Thoracic aorta (tissue), 2 donors: Measurements from ENCODE around the gene RUNX2. TPM values are rescaled to one million over a fixed set of nuclear protein-coding genes. Genes with fewer than 3 reads are reported as not detected.

Experiments
- ATAC-seq: fragments of 150-250 bp; one replicate; pipeline ENCODE4 v1.8.0; 2017; ENCODE audit warnings: low read depth; ENCODE audit not compliant: insufficient number of reproducible peaks, low FRiP score
- DNase-seq: peaks from one replicate; pipeline ENCODE4 v3.0.0-alpha.2; 2020; ENCODE audit warnings: low spot score
- H3K27ac ChIP-seq, 2 donors: fragments of 200-600 bp; sonication (generic); 1 replicate in 1 of 2; 2 replicates in 1 of 2; pipeline ENCODE4 v1.5.1; 2016; ENCODE audit warnings: mild to moderate bottlenecking in 2 of 2, moderate library complexity in 2 of 2
- H3K27me3 ChIP-seq: fragments of 200-600 bp; sonication (generic); replicated peaks from 2 replicates; pipeline ENCODE4 v1.6.0; 2016; ENCODE audit warnings: mild to moderate bottlenecking; ENCODE audit not compliant: insufficient read depth
- H3K36me3 ChIP-seq: fragments of 200-600 bp; sonication (generic); one replicate; pipeline ENCODE4 v1.5.1; 2016
- H3K4me1 ChIP-seq, 2 donors: fragments of 200-600 bp; sonication (generic); 1 replicate in 1 of 2; 2 replicates in 1 of 2; pipeline versions ENCODE4 v1.5.1 to v1.6.0; 2016; ENCODE audit warnings: low read depth in 2 of 2, mild to moderate bottlenecking in 1 of 2; ENCODE audit not compliant: control insufficient read depth in 1 of 2
- H3K4me3 ChIP-seq: fragments of 200-600 bp; sonication (generic); 2 replicates; pipeline ENCODE4 v1.5.1; 2016; ENCODE audit warnings: mild to moderate bottlenecking
- H3K9me3 ChIP-seq: fragments of 200-600 bp; sonication (generic); 2 replicates; pipeline ENCODE4 v1.5.1; 2016
- total RNA-seq, 2 donors: library from RNA; depleted of rRNA; stranded (reverse); fragments of >200 nt; gene quantifications; one replicate each; pipeline versions ENCODE4 v1.1.0 to v1.2.3, GENCODE V29; 2016
- TF ChIP-seq, protein P1 (sequence below): fragments of 200-600 bp; sonication (generic); IDR thresholded peaks from one replicate; pipeline ENCODE4 v1.5.1; 2019; ENCODE audit warnings: antibody characterized with exemption

The RUNX2 gene
- total RNA-seq, 2 donors from 2014 or later = 3.2 to 7.9 TPM

DNA sequence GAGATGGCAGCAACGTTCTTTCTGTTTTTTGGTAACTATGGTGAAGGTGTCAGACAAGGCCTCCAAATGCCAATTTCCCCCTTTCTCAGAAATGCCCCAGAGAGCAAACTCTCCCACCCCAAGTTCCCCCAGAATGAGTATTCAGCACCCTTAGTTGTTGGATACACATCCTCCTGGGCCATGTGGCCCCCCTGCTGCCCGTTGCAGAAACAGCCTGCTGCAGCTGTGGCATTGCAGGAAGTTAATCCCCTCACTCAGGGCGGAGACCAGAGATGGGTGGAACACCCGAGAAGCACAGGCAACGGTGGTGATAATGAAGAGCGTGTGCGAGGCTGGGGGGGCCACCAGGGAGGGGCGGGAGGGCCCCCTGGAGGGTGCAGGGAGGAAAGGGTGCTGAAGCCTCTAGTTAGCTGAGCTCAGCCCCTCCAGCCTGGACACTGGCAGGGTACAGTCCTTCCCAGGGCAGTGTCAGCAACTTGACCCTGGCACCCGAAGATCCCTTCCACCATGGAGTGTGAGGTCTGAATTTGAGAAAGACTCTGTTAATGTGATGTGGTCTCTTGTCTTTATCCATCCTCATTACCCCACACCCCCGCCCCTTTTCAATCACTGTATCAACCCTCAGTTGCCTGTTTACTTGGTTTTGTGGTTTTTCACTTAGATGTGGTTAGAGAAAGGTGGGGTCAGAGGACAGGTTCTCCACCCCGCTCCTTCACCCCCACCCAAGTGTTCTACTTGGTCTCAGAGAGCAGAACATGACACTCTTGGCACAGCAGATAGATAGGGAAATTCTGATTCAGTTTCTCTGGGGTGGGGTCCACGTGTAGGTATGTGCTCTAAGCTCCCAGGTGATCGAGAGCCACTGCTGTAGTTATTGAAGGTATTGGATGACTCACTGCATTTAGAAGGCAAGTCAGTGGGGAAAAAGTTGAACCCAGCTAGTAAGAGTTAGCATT lies 258.4 kb downstream of the RUNX2 start:
- ATAC-seq (no peak), DNase-seq (no peak)
- Histone ChIP-seq H3K4me3 (no peak overlapping the region), H3K4me1 (no peaks in the 10 kb centered on the region), H3K36me3 (no peaks in the 10 kb centered on the region), H3K9me3 (no peaks in the 10 kb centered on the region), H3K27ac (no peak overlapping the region), H3K27me3 (no peaks in the 10 kb centered on the region)
- TF ChIP-seq, protein P1, sequence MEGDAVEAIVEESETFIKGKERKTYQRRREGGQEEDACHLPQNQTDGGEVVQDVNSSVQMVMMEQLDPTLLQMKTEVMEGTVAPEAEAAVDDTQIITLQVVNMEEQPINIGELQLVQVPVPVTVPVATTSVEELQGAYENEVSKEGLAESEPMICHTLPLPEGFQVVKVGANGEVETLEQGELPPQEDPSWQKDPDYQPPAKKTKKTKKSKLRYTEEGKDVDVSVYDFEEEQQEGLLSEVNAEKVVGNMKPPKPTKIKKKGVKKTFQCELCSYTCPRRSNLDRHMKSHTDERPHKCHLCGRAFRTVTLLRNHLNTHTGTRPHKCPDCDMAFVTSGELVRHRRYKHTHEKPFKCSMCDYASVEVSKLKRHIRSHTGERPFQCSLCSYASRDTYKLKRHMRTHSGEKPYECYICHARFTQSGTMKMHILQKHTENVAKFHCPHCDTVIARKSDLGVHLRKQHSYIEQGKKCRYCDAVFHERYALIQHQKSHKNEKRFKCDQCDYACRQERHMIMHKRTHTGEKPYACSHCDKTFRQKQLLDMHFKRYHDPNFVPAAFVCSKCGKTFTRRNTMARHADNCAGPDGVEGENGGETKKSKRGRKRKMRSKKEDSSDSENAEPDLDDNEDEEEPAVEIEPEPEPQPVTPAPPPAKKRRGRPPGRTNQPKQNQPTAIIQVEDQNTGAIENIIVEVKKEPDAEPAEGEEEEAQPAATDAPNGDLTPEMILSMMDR = no peak

DNA sequence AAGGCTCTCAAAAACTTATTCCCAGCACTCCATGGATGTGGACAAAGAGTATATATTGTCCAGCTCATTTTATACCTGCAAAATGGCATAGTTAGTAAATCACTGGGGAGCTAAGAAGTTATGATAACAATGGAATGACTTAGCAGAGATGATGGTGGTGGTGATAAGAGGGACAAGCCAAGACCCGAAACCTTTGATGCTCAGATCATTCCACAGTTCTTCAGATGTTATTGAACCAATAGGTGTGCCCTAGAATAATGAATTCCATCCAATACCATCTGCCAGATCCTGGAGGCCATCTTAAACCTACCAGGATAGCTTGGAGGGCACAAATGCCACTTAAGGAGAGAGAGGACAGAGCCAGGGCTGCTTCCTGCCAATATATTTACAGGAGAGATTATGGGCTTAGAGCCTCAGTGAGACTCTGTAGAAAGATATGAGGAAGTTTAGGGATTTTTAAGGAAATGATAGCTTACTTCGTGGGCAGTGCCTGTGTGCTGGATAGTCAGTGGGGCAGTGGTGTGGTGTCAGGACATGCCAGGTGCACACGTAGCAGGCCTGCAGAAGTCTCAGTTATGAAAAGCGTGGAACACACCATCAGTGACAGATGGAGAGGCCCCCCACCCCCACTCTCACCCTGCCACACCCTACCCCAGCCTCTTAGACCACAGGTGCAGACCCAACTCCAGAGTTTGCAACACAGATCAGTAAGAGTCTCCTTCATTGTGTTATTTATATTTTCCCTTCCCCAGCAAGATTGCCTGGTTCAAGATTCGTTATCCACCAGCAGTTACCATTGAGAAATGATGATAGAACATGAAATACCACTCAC lies 259.3 kb downstream of the RUNX2 start:
- no peaks in the 10 kb centered on the region for H3K4me1 ChIP-seq
- H3K4me3 ChIP-seq = no peak overlapping the region
- H3K27ac ChIP-seq = no peak overlapping the region
- TF ChIP-seq, protein P1 = no peak
- DNase-seq (no peak), ATAC-seq (no peak)
- no peaks in the 10 kb centered on the region for H3K36me3 ChIP-seq
- H3K9me3 ChIP-seq = no peaks in the 10 kb centered on the region
- H3K27me3 ChIP-seq = no peaks in the 10 kb centered on the region

DNA sequence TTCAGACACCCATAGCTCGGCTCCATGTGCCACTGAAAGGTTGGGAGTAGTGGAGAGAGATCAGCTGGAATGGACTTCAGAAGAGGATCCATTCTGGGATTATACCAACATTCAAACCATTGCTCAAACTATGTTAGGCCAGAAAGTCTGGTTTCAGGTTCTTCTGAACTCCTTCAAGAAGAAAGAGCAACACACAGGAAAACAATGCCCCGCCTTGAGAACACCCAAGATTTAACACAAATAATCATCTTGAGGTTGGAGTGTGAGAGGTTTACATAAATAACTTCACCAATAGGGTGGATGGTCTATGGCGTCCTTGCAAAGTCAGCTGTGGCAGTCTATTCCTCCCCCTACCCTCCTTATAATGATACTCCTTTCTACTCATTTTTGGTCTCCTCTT lies 261.2 kb downstream of the RUNX2 start:
- Histone ChIP-seq H3K9me3 (no peaks in the 10 kb centered on the region), H3K27ac (no peak overlapping the region), H3K27me3 (no peaks in the 10 kb centered on the region), H3K4me3 (no peak overlapping the region), H3K4me1 (no peaks in the 10 kb centered on the region), H3K36me3 (no peaks in the 10 kb centered on the region)
- ATAC-seq = no peak
- TF ChIP-seq, protein P1 = no peak
- DNase-seq = no peak

DNA sequence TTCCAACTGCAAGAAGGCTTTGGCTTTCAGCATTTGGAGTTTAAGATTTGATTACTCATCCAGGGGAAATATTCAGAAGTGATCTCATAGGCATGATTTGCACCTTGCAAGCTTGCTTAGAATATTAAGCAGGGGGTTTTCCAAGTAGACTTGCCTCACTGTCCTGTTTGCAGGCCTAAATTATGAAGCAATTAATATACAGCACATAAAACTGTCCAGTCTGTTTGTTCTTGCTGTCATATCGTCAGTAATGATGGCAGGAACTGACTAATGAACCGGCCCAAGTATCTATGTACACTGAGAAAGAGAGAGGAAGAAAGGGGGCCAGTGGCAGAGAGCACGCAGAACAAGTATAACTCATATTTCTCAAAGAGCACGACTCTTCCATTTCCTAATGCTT lies 262.1 kb downstream of the RUNX2 start:
- no peaks in the 10 kb centered on the region for H3K36me3 ChIP-seq
- no peaks in the 10 kb centered on the region for H3K9me3 ChIP-seq
- H3K27me3 ChIP-seq = no peaks in the 10 kb centered on the region
- TF ChIP-seq, protein P1 = no peak
- ATAC-seq (no peak), DNase-seq (no peak)
- no peaks in the 10 kb centered on the region for H3K4me1 ChIP-seq
- no peak overlapping the region for H3K4me3 ChIP-seq
- no peak overlapping the region for H3K27ac ChIP-seq

DNA sequence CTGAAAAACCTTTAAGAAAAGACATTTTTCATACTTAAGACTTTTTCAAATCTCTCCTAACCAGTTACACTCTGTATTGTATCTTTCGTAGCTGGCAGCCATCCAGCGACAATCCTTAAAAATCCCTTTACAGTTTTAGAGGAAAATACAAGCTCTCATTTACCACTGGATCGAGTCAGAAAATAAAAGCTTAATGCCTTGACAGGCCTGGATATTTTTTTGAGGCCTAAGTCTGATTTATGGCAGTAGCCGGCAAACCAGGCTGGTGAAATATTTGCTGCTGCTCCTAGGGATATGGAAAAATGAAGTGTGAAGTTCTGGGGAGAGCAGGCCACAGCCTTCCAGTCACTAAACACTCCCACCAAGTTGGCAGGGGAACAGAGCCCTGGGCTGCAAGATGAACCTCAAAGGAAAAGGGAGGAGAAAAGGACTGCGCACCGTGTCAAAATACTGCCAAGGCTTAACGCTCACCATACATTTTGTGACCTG lies 262.6 kb downstream of the RUNX2 start:
- Histone ChIP-seq H3K27me3 (no peaks in the 10 kb centered on the region), H3K36me3 (no peaks in the 10 kb centered on the region), H3K27ac (no peak overlapping the region), H3K4me3 (no peak overlapping the region), H3K4me1 (no peaks in the 10 kb centered on the region), H3K9me3 (no peaks in the 10 kb centered on the region)
- DNase-seq (no peak), ATAC-seq (no peak)
- TF ChIP-seq, protein P1 = no peak
